GM19463 (cell line): ENCODE data around the gene SIPA1L3.
"Not testable (repeated sequence)": the region's sequence is repeated elsewhere in the genome, so short reads cannot be mapped to it uniquely, and the experiment has no call there.

Experiments
- ATAC-seq: cut with Tn5 transposase; IDR thresholded peaks from one replicate; pipeline ENCODE4 v1.9.1; 2021; ENCODE audit warnings: mild to moderate bottlenecking, moderate library complexity; ENCODE audit not compliant: unreplicated experiment

Gene SIPA1L3

GRCh38 chr19:37906869-37907734 is at the start of gene SIPA1L3:
Gene SIPA1L3 (plus strand): TSS chr19:37907208. CDS start chr19:38081566, 174,358 bp downstream.
- peak; percentile 88 for ATAC-seq

GRCh38 chr19:37864501-37864900 is 42.5 kb upstream of the SIPA1L3 start:
- ATAC-seq, result no peak

- ATAC-seq, result not testable (repeated sequence)
Observed at GRCh38 chr19:37865930-37866329, 41.1 kb upstream of the SIPA1L3 start.

- no peak for ATAC-seq
Observed at GRCh38 chr19:37867831-37868230, 39.2 kb upstream of the SIPA1L3 start.

GRCh38 chr19:37869766-37870340 is 37.2 kb upstream of the SIPA1L3 start:
- no peak for ATAC-seq

GRCh38 chr19:37872383-37872782 is 34.6 kb upstream of the SIPA1L3 start:
- ATAC-seq, result no peak

- ATAC-seq, result no peak
Observed at GRCh38 chr19:37874784-37875183, 32.2 kb upstream of the SIPA1L3 start.

GRCh38 chr19:37876032-37876431 is 31.0 kb upstream of the SIPA1L3 start:
- no peak for ATAC-seq

- no peak for ATAC-seq
Observed at GRCh38 chr19:37877147-37877546, 29.9 kb upstream of the SIPA1L3 start.

GRCh38 chr19:37885392-37885791 is 21.6 kb upstream of the SIPA1L3 start:
- ATAC-seq, result no peak

- no peak for ATAC-seq
Observed at GRCh38 chr19:37886571-37886970, 20.4 kb upstream of the SIPA1L3 start.

- no peak for ATAC-seq
Observed at GRCh38 chr19:37893845-37894575, 13.0 kb upstream of the SIPA1L3 start.

GRCh38 chr19:37896180-37896579 is 10.8 kb upstream of the SIPA1L3 start:
- ATAC-seq, result no peak

GRCh38 chr19:37899453-37899852 is 7.6 kb upstream of the SIPA1L3 start:
- no peak for ATAC-seq

GRCh38 chr19:37899966-37900365 is 7.0 kb upstream of the SIPA1L3 start:
- ATAC-seq, result no peak

GRCh38 chr19:37902668-37903067 is 4.3 kb upstream of the SIPA1L3 start:
- ATAC-seq, result peak; percentile 29

- no peak for ATAC-seq
Observed at GRCh38 chr19:37903096-37903495, 3.9 kb upstream of the SIPA1L3 start.

- ATAC-seq, result peak; percentile 17
Observed at GRCh38 chr19:37905946-37906868, 801 bp upstream of the SIPA1L3 start, which contains the start of gene WDR87. Gene WDR87 (minus strand): TSS chr19:37906594. CDS start chr19:37898239, 8,355 bp downstream.

GRCh38 chr19:37907735-37908455 is 887 bp downstream of the SIPA1L3 start:
- no peak for ATAC-seq
